Upper lobe of right lung (tissue), 1 donor: ENCODE results near the gene STIL. TPM values are rescaled to one million over a fixed set of nuclear protein-coding genes. Genes with fewer than 3 reads are reported as not detected.
"Not testable (repeated sequence)": the region's sequence is repeated elsewhere in the genome, so short reads cannot be mapped to it uniquely, and the experiment has no call there.

Experiments
- ATAC-seq: fragments of 200-7000 bp; cut with Tn5 transposase; one replicate; pipeline ENCODE4 v1.9.1; 2020; ENCODE audit warnings: mild to moderate bottlenecking, moderate library complexity
- DNase-seq: peaks from one replicate; pipeline ENCODE4 v3.0.0-alpha.2; 2020
- H3K27ac ChIP-seq: fragments of 200-600 bp; one replicate; pipeline ENCODE4 v1.8.0; 2022
- H3K27me3 ChIP-seq: fragments of 200-600 bp; one replicate; pipeline ENCODE4 v1.8.0; 2022; ENCODE audit warnings: mild to moderate bottlenecking
- H3K36me3 ChIP-seq: fragments of 200-600 bp; one replicate; pipeline ENCODE4 v1.8.0; 2022
- H3K4me1 ChIP-seq: fragments of 200-600 bp; one replicate; pipeline ENCODE4 v1.8.0; 2022
- H3K4me3 ChIP-seq: fragments of 200-600 bp; one replicate; pipeline ENCODE4 v1.8.0; 2022; ENCODE audit warnings: mild to moderate bottlenecking
- H3K9me3 ChIP-seq: fragments of 200-600 bp; one replicate; pipeline ENCODE4 v1.8.0; 2022
- CTCF ChIP-seq: fragments of 200-600 bp; IDR thresholded peaks from one replicate; pipeline ENCODE4 v1.8.0; 2022; ENCODE audit warnings: antibody characterized with exemption
- intact Hi-C: fragments of 100-400 bp; cut with DNase I; formaldehyde crosslinking; loops from one replicate; pipeline ENCODE4 v1.11.0; 2022
- total RNA-seq: library from RNA; stranded (reverse); fragmentation: NEBNext Ultra II Directional; extraction: Animal tissue kit (Norgen Biotek cat#: 25700); gene quantifications from one replicate; pipeline ENCODE4 v1.2.1, GENCODE V29; 2021
- donor health status: DM: no; HTN: yes; CAD: no; lungs with severe emphysema.

STIL gene
- total RNA-seq, 1 donor from 2014 or later, result 1.7 TPM

- DNase-seq, result no peak
- H3K4me1 ChIP-seq, result peaks cover 6% of the 10 kb centered on the region
- no peaks in the 10 kb centered on the region for H3K9me3 ChIP-seq
- TF ChIP-seq CTCF, result no peak
- H3K36me3 ChIP-seq, result no peaks in the 10 kb centered on the region
- ATAC-seq, result no peak
- intact Hi-C loops, result no loop called here
- no peak overlapping the region for H3K4me3 ChIP-seq
- no peak overlapping the region for H3K27ac ChIP-seq
- no peaks in the 10 kb centered on the region for H3K27me3 ChIP-seq
Measured at GRCh38 chr1:47317841-47318240, 3.9 kb upstream of the STIL start.

GRCh38 chr1:47309427-47309826 is 4.5 kb downstream of the STIL start:
- intact Hi-C loops, result no loop called here
- H3K9me3 ChIP-seq, result no peaks in the 10 kb centered on the region
- ATAC-seq, result no peak
- H3K4me1 ChIP-seq, result peaks cover 6% of the 10 kb centered on the region
- no peaks in the 10 kb centered on the region for H3K27me3 ChIP-seq
- no peak for DNase-seq
- H3K4me3 ChIP-seq, result no peak overlapping the region
- no peak overlapping the region for H3K27ac ChIP-seq
- TF ChIP-seq CTCF, result no peak
- no peaks in the 10 kb centered on the region for H3K36me3 ChIP-seq

- no peak for DNase-seq
- intact Hi-C loops, result no loop called here
- ATAC-seq, result no peak
- no peaks in the 10 kb centered on the region for H3K27me3 ChIP-seq
- H3K36me3 ChIP-seq, result no peaks in the 10 kb centered on the region
- H3K4me1 ChIP-seq, result peaks cover 8% of the 10 kb centered on the region
- no peak for TF ChIP-seq CTCF
- no peak overlapping the region for H3K27ac ChIP-seq
- H3K4me3 ChIP-seq, result no peak overlapping the region
- no peaks in the 10 kb centered on the region for H3K9me3 ChIP-seq
Measured at GRCh38 chr1:47302472-47302871, 11.5 kb downstream of the STIL start.

- ATAC-seq, result peak; percentile 42
- TF ChIP-seq CTCF, result no peak
- intact Hi-C loops, result no loop called here
- Histone ChIP-seq H3K9me3 (no peaks in the 10 kb centered on the region), H3K27me3 (no peaks in the 10 kb centered on the region), H3K4me1 (peaks cover 8% of the 10 kb centered on the region), H3K4me3 (no peak overlapping the region), H3K36me3 (no peaks in the 10 kb centered on the region), H3K27ac (peak overlapping the region; percentile 44)
- DNase-seq, result no peak
Measured at GRCh38 chr1:47298025-47298699, 15.8 kb downstream of the STIL start.

- Histone ChIP-seq H3K4me1 (peaks cover 8% of the 10 kb centered on the region), H3K4me3 (no peak overlapping the region), H3K36me3 (no peaks in the 10 kb centered on the region), H3K27me3 (no peaks in the 10 kb centered on the region), H3K27ac (no peak overlapping the region), H3K9me3 (no peaks in the 10 kb centered on the region)
- ATAC-seq, result no peak
- intact Hi-C loops, result no loop called here
- DNase-seq, result no peak
- no peak for TF ChIP-seq CTCF
Measured at GRCh38 chr1:47295579-47295978, 18.4 kb downstream of the STIL start.

GRCh38 chr1:47294863-47295262 is 19.1 kb downstream of the STIL start:
- H3K27ac ChIP-seq, H3K27me3 ChIP-seq, DNase-seq, H3K4me3 ChIP-seq, H3K9me3 ChIP-seq, intact Hi-C loops, ATAC-seq, H3K4me1 ChIP-seq, H3K36me3 ChIP-seq: not testable (repeated sequence)

GRCh38 chr1:47288116-47288515 is 25.8 kb downstream of the STIL start:
- H3K9me3 ChIP-seq, ATAC-seq, H3K27ac ChIP-seq, H3K4me1 ChIP-seq, H3K27me3 ChIP-seq, H3K4me3 ChIP-seq, DNase-seq, H3K36me3 ChIP-seq, intact Hi-C loops: not testable (repeated sequence)
